Esophagus squamous epithelium (tissue), 5 donors: ENCODE measurements around the gene ZNF638. TPM values are rescaled to one million over a fixed set of nuclear protein-coding genes. Genes with fewer than 3 reads are reported as not detected.

Source experiments
- DNase-seq: peaks from one replicate; lab custom pipeline; 2025; lab: John Stamatoyannopoulos, UW
- H3K27ac ChIP-seq, 4 donors: fragments of 200-600 bp; sonication (generic); one replicate each; pipeline ENCODE4 v1.5.1; 2016 to 2019; ENCODE audit warnings: mild to moderate bottlenecking in 1 of 4
- H3K27me3 ChIP-seq, 4 donors: fragments of 200-600 bp; sonication (generic); 1 replicate in 3 of 4; 2 replicates in 1 of 4; pipeline versions ENCODE4 v1.5.1 to v1.6.0; 2017 to 2021; ENCODE audit warnings: antibody characterized with exemption in 1 of 4
- H3K36me3 ChIP-seq, 3 donors: fragments of 200-600 bp; sonication (generic); one replicate each; pipeline ENCODE4 v1.5.1; 2016 to 2019
- H3K4me1 ChIP-seq, 3 donors: fragments of 200-600 bp; sonication (generic); one replicate each; pipeline ENCODE4 v1.5.1; 2017 to 2019
- H3K4me3 ChIP-seq, 4 donors: fragments of 200-600 bp; sonication (generic); 1 replicate in 3 of 4; 2 replicates in 1 of 4; pipeline ENCODE4 v1.5.1; 2016 to 2019; ENCODE audit warnings: mild to moderate bottlenecking in 2 of 4, moderate library complexity in 1 of 4
- H3K9me3 ChIP-seq, 3 donors: fragments of 200-600 bp; sonication (generic); one replicate each; pipeline ENCODE4 v1.5.1; 2016 to 2019
- POLR2A ChIP-seq, 4 donors: fragments of 450-650 bp; IDR thresholded peaks; one replicate each; pipeline ENCODE4 v1.6.1; 2017; ENCODE audit warnings: antibody characterized with exemption in 4 of 4, mild to moderate bottlenecking in 4 of 4, moderate library complexity in 3 of 4
- WGBS, 2 donors: methylation state at CpG; one replicate each; pipeline ENCODE4 v1.1.5; 2018; 5-methylcytosine and 5-hydroxymethylcytosine counted together
- intact Hi-C: fragments of 100-400 bp; cut with DNase I; formaldehyde crosslinking; loops from one replicate; pipeline ENCODE4 v1.15.0; 2022
- total RNA-seq, 4 donors: library from RNA; depleted of rRNA; stranded (reverse); fragments of >200 nt; gene quantifications; one replicate each; pipeline ENCODE4 v1.1.0, GENCODE V29; 2016
- TF ChIP-seq, protein P1 (sequence below), 6 experiments: fragments of 450-650 bp in 4 of 6; fragments of 200-600 bp in 2 of 6; sonication (generic) in 2 of 6; IDR thresholded peaks; one replicate each; pipeline ENCODE4 v1.5.1; 2016 to 2019; ENCODE audit warnings: antibody characterized with exemption in 6 of 6, mild to moderate bottlenecking in 4 of 6, moderate library complexity in 4 of 6
- donor health status: DM: yes; HTN: yes; CAD: no.

The ZNF638 gene
- total RNA-seq, 4 donors from 2014 or later: 67.3 to 133 (median 79.2) TPM

DNA sequence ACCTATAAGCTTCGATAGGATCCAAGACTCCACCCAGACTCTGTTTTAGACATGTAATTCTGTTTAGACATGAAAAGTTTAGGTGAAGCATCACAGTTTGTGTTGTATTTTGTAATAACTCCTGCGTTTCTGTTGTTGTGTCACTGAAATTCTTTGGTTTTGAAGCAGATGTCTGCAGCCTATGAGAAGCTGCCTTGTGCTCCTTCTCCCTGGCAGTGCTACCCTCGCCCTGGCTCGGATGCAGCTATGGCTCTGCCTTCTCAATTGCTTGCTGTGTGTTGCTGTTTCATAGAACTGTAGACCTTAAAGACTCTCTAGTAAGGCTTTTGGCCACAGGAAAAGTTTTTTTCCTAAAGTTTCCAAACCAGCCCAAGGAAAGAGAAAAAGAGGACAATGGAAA, 40.2 kb upstream of the ZNF638 start:
- intact Hi-C loops: no loop called here
- Histone ChIP-seq H3K27me3 (peaks cover 0 to 4% (median 0%) of the 10 kb centered on the region in 4 donors), H3K4me3 (no peak overlapping the region), H3K27ac (no peak overlapping the region), H3K4me1 (no peaks in the 10 kb centered on the region), H3K9me3 (no peaks in the 10 kb centered on the region), H3K36me3 (no peaks in the 10 kb centered on the region)
- TF ChIP-seq, protein P1, sequence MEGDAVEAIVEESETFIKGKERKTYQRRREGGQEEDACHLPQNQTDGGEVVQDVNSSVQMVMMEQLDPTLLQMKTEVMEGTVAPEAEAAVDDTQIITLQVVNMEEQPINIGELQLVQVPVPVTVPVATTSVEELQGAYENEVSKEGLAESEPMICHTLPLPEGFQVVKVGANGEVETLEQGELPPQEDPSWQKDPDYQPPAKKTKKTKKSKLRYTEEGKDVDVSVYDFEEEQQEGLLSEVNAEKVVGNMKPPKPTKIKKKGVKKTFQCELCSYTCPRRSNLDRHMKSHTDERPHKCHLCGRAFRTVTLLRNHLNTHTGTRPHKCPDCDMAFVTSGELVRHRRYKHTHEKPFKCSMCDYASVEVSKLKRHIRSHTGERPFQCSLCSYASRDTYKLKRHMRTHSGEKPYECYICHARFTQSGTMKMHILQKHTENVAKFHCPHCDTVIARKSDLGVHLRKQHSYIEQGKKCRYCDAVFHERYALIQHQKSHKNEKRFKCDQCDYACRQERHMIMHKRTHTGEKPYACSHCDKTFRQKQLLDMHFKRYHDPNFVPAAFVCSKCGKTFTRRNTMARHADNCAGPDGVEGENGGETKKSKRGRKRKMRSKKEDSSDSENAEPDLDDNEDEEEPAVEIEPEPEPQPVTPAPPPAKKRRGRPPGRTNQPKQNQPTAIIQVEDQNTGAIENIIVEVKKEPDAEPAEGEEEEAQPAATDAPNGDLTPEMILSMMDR (IDR thresholded peaks at IDR 0.05): no peak
- TF ChIP-seq POLR2A (IDR thresholded peaks at IDR 0.05): no peak
- WGBS, 2 donors: 26 to 51% methylated on average over 4 of the region's 4 CpGs
- DNase-seq: no peak

DNA sequence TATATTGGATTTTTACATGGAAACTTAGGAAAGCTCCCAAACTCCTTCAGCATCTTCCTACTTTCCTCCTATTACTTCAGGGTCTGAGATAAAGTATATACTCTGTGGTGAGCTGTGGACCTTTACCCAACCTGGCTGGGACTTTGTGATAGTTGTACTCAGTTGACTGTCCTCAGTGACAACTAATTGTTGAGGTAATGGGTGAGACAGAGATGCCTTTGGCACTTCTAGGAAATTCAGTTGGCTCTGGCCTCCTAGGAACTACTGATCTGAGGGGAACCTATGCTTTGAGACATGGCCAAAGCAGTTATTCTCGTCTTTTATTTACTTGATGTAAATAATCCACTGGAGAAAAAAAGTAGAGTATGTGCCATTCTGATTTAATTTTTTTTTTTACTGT, 39.4 kb upstream of the ZNF638 start:
- Histone ChIP-seq H3K9me3 (no peaks in the 10 kb centered on the region), H3K4me1 (no peaks in the 10 kb centered on the region), H3K36me3 (no peaks in the 10 kb centered on the region), H3K27ac (no peak overlapping the region), H3K27me3 (peaks cover 0 to under 1% (median 0%) of the 10 kb centered on the region in 4 donors), H3K4me3 (no peak overlapping the region)
- 57% methylated on average over 1 of the region's 1 CpG for WGBS, 2 donors
- TF ChIP-seq POLR2A (IDR thresholded peaks at IDR 0.05): no peak
- TF ChIP-seq, protein P1 (IDR thresholded peaks at IDR 0.05): no peak
- intact Hi-C loops: no loop called here
- DNase-seq: no peak

DNA sequence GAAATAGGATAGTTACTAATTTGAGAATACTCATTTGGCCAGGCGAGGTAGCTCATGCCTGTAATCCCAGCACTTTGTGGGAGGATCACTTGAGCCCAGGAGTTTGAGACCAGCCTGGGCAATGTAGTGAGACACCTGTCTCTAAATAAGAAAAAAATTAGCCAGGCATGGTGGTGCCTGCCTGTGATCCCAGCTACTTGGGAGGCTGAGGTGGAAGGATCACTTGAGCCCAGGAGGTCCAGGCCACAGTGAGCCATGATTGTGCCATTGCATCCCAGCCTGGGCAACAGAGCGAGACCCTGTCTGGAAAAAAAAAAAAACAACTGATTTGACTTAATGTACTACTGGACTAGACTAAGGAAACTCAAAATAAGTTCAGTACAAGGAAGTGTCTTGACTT, 32.7 kb upstream of the ZNF638 start:
- H3K27me3 ChIP-seq: no peaks in the 10 kb centered on the region
- H3K36me3 ChIP-seq: no peaks in the 10 kb centered on the region
- no peak for TF ChIP-seq POLR2A (IDR thresholded peaks at IDR 0.05)
- TF ChIP-seq, protein P1 (IDR thresholded peaks at IDR 0.05): no peak
- H3K4me1 ChIP-seq: no peaks in the 10 kb centered on the region
- no peaks in the 10 kb centered on the region for H3K9me3 ChIP-seq
- DNase-seq: no peak
- H3K27ac ChIP-seq: no peak overlapping the region
- no peak overlapping the region for H3K4me3 ChIP-seq
- 67 to 72% methylated on average over 2 of the region's 2 CpGs for WGBS, 2 donors
- intact Hi-C loops: no loop called here

DNA sequence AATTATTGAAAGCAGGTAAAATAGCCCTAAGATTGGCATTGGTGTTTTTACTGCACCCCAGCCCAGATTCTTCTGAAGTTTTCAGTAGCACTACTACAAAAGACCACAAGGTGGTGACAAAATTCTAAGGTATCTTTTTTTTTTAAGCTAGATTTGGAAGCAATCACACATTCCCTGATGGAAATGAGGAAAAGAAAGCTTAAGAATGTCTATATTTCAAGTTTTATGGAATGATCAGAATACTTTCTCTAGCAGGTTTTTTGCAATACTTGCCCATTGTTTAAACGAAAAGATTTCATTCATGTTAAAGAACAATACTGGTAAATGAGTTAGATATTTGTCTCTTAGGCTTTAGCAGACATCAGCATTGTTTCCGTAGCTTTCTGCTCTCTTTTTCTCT, 32.1 kb upstream of the ZNF638 start:
- H3K4me3 ChIP-seq: no peak overlapping the region
- H3K27me3 ChIP-seq: no peaks in the 10 kb centered on the region
- TF ChIP-seq, protein P1 (IDR thresholded peaks at IDR 0.05): peak; percentile 39 to 77 (median 64)
- no peak for TF ChIP-seq POLR2A (IDR thresholded peaks at IDR 0.05)
- H3K4me1 ChIP-seq: no peaks in the 10 kb centered on the region
- no peaks in the 10 kb centered on the region for H3K36me3 ChIP-seq
- intact Hi-C loops: no loop called here
- no peak overlapping the region for H3K27ac ChIP-seq
- no peaks in the 10 kb centered on the region for H3K9me3 ChIP-seq
- WGBS, 2 donors: 57 to 61% methylated on average over 2 of the region's 2 CpGs
- no peak for DNase-seq

DNA sequence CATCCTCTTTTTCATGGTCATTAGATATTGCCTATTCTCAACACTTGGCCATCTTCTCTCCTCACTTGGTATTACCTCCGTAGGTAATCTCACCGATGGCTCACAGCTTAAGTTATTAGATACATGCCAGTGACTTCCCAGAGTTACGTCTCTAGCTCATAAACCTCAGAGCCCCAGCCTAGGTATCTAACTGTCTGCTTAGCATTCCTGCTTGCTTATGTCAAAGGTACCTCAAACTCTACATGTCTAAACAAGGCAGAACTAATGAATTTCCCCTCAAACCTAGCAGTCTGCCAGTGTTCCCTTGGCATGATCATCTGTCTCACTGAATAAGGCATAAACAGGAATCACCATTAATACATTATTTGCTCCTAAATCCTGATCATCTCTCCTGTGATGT, 27.7 kb upstream of the ZNF638 start:
- Histone ChIP-seq H3K4me3 (no peak overlapping the region), H3K4me1 (no peaks in the 10 kb centered on the region), H3K36me3 (no peaks in the 10 kb centered on the region), H3K9me3 (no peaks in the 10 kb centered on the region), H3K27ac (no peak overlapping the region), H3K27me3 (no peaks in the 10 kb centered on the region)
- WGBS, 2 donors: 46 to 72% methylated on average over 3 of the region's 3 CpGs
- no peak for TF ChIP-seq POLR2A (IDR thresholded peaks at IDR 0.05)
- TF ChIP-seq, protein P1 (IDR thresholded peaks at IDR 0.05): no peak
- DNase-seq: no peak
- intact Hi-C loops: loop anchor here (5.0 kb wide), 1 partner anchor 208 kb away; no protein-coding TSS in a partner anchor
